Hematopoietic multipotent progenitor cell (in vitro differentiated cells): ENCODE measurements around the gene SCAPER. TPM values are rescaled to one million over a fixed set of nuclear protein-coding genes. Genes with fewer than 3 reads are reported as not detected.
A peak's percentile ranks its signal among the peaks of the same experiment; 100 is the strongest.
"Not testable (repeated sequence)": the region's sequence is repeated elsewhere in the genome, so short reads cannot be mapped to it uniquely, and the experiment has no call there.

Source experiments
- DNase-seq, 3 donors: peaks; one replicate each; pipeline ENCODE4 v3.0.0-alpha.2; 2011 to 2015; ENCODE audit warnings: low read depth in 2 of 3, low spot score in 2 of 3
- total RNA-seq: library from RNA; depleted of rRNA; stranded (reverse); fragments of >200 nt; gene quantifications from one replicate; pipeline ENCODE4 v1.2.3, GENCODE V29; 2012

SCAPER gene
- total RNA-seq, 1 donor, result 9.4 TPM

GRCh38 chr15:76864586-76864985 lies 40.6 kb downstream of the SCAPER start:
- DNase-seq, result no peak

- no peak for DNase-seq
These were observed 41.4 kb downstream of the SCAPER start for GRCh38 chr15:76863693-76864092.

GRCh38 chr15:76863123-76863522 lies 42.0 kb downstream of the SCAPER start:
- DNase-seq, result no peak

GRCh38 chr15:76861815-76862397 lies 43.2 kb downstream of the SCAPER start:
- DNase-seq, result no peak

GRCh38 chr15:76860201-76860600 lies 44.9 kb downstream of the SCAPER start:
- DNase-seq, result no peak

GRCh38 chr15:76850367-76850766 lies 54.8 kb downstream of the SCAPER start:
- DNase-seq, result not testable (repeated sequence)

GRCh38 chr15:76846782-76847181 lies 58.4 kb downstream of the SCAPER start:
- no peak for DNase-seq

- DNase-seq, result no peak
These were observed 61.0 kb downstream of the SCAPER start for GRCh38 chr15:76844096-76844495.

GRCh38 chr15:76843269-76843668 lies 61.9 kb downstream of the SCAPER start:
- no peak for DNase-seq

- peak in 2 of 3 donors; percentile 11 to 47 for DNase-seq
These were observed 64.2 kb downstream of the SCAPER start for GRCh38 chr15:76840830-76841460.

GRCh38 chr15:76839173-76839572 lies 66.0 kb downstream of the SCAPER start:
- DNase-seq, result no peak

- no peak for DNase-seq
These were observed 67.7 kb downstream of the SCAPER start for GRCh38 chr15:76837474-76837873.

- DNase-seq, result no peak
These were observed 75.2 kb downstream of the SCAPER start for GRCh38 chr15:76829939-76830338.

GRCh38 chr15:76823890-76824289 lies 81.2 kb downstream of the SCAPER start:
- DNase-seq, result no peak

- no peak for DNase-seq
These were observed 81.8 kb downstream of the SCAPER start for GRCh38 chr15:76823303-76823702.

GRCh38 chr15:76818926-76819325 lies 86.2 kb downstream of the SCAPER start:
- DNase-seq, result not testable (repeated sequence)

GRCh38 chr15:76815421-76815820 lies 89.7 kb downstream of the SCAPER start:
- no peak for DNase-seq

GRCh38 chr15:76812381-76812780 lies 92.8 kb downstream of the SCAPER start:
- DNase-seq, result no peak

- no peak for DNase-seq
These were observed 95.6 kb downstream of the SCAPER start for GRCh38 chr15:76809412-76810103.

GRCh38 chr15:76803049-76803571 lies 102.0 kb downstream of the SCAPER start:
- no peak for DNase-seq

- DNase-seq, result no peak
These were observed 102.7 kb downstream of the SCAPER start for GRCh38 chr15:76802411-76802810.

- DNase-seq, result no peak
These were observed 105.4 kb downstream of the SCAPER start for GRCh38 chr15:76799760-76800159.
